GM19463 (cell line): ENCODE data around the gene CYTH3.

Experiments used
- ATAC-seq: cut with Tn5 transposase; IDR thresholded peaks from one replicate; pipeline ENCODE4 v1.9.1; 2021; ENCODE audit warnings: mild to moderate bottlenecking, moderate library complexity; ENCODE audit not compliant: unreplicated experiment

The CYTH3 gene

GRCh38 chr7:6258440-6259182 lies 13.8 kb downstream of the CYTH3 start:
- no peak for ATAC-seq

- no peak for ATAC-seq
Measured at GRCh38 chr7:6257675-6258074, 14.7 kb downstream of the CYTH3 start.

GRCh38 chr7:6256677-6257535 lies 15.5 kb downstream of the CYTH3 start:
- peak; percentile 82 for ATAC-seq

GRCh38 chr7:6256109-6256483 lies 16.3 kb downstream of the CYTH3 start:
- ATAC-seq, result no peak

GRCh38 chr7:6254866-6255265 lies 17.6 kb downstream of the CYTH3 start:
- no peak for ATAC-seq

GRCh38 chr7:6252748-6253147 lies 19.7 kb downstream of the CYTH3 start:
- ATAC-seq, result no peak

DNA sequence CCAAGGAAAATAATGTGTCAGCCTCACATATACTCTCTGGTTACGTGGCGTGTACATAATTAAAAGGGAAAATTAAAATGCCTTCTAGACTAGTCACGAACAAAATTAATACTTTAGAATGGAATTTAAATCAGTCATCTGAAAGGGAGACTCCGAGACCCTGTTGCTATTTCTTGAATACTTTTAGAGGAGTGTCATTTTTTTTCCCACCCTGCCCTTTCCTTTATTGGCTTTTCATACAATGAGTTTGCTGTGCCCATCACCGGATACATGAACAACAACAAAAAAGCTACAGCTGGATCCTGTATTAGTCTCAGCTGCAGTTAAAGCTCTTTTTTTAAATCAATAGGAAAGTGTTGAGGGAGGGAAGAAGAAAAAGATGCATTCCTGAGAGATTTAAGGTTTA lies 20.1 kb downstream of the CYTH3 start:
- ATAC-seq, result no peak

GRCh38 chr7:6251653-6252052 lies 20.8 kb downstream of the CYTH3 start:
- ATAC-seq, result no peak

DNA sequence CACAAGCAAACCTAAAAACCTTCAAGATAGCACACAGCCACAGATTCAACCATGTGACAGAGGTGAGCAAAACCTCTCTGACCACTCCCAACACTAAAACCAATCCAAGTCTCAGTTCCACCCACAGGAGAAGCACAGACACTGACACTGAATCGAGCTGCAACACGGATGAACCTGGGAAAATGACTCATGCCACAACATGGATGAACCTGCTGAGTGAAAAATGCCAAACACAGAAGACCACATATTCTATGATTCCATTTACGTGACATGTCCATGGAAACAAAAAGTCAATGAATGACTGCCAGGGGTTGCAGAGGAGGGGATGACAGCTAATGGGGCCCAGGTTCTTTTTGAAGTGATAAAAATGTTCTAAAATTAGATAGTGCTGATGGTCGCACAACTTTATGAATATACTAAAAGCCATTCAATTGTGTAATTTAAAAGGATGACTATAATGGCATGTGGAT lies 22.0 kb downstream of the CYTH3 start:
- ATAC-seq, result peak; percentile 81

DNA sequence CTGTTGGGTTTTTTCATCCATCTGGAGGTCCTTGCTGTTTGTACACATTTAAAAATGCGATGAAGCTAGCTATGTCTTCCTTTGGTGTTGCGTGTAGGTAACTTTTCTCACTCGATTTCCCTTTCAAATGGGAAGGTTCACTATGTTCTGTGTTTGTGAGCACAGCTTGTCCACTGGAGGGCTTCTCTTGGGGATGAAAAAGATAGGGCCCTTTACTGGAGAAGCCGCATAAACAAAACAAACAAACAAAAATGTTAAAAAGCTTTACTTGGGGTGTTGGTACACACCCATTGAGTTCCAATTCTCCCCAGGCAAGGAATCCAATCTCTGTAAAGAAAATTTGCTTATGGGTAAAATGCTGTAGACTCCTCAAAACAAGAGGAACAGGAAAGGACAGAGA lies 23.4 kb downstream of the CYTH3 start:
- ATAC-seq, result no peak

DNA sequence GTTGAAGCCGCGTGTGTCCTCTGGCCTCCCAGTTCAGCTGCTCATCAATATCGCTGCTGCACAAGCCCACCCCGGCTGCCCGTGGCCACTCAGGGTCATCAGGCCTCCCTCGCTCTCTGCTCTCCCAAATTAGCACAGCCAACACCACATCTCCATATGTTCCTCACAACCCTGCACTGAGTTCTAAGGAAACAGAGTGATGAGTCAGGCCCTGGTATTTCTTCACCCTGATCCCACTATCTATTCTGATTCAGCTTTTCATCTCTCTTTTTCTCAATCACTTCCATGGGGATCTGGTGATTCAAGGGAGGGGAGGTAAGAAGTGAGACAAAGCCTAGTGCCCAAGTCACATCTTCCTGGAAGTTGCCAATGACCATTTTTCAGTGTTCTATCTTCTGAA lies 23.8 kb downstream of the CYTH3 start:
- ATAC-seq, result no peak

DNA sequence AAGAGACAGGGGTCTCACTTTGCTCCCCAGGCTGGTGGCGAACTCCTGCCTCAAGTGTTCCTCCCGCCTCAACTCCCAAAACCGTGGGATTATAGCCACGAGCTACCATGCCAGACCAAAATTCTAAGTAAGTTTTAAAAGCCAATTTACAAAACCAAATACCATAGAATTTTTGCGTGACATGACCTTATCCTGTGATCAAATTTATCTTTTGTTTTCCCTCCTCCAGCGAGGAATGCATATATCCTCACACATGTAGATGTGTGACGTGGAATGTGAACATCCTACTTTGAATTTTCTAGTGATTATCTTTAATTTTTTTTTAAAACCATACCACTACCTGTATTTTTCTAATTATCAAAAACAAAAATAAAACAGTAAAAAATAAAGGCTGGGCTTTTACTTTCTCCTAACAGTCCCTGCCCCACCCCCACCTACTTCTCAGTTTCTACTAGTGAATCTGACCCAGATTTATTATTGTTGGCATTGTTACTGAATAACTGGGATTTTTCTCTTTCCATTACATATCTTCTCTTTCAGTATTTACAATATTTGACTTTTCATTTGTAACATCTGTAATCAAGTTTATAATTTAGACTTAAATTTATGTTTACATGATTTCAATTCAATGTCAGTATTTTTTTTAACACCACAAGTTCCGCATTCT lies 26.0 kb downstream of the CYTH3 start:
- no peak for ATAC-seq

DNA sequence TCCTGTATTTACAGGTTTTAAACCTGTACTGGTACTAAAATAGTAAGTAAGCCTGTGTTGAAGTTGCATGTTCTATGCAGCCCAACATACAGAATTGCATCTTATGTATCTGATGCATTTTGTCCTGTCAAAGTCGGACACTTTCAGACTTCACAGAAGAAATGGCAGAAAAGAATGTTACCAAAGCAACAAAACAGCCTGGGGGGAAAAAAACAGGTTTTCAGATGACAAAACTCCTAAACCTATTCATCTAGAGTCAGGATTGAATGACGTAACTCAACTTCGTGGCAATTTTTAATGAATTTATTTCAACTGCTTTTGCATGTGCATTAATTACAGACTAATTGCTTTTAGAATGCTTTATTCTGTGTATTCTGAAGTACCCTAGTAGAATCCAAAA lies 28.4 kb downstream of the CYTH3 start:
- no peak for ATAC-seq

DNA sequence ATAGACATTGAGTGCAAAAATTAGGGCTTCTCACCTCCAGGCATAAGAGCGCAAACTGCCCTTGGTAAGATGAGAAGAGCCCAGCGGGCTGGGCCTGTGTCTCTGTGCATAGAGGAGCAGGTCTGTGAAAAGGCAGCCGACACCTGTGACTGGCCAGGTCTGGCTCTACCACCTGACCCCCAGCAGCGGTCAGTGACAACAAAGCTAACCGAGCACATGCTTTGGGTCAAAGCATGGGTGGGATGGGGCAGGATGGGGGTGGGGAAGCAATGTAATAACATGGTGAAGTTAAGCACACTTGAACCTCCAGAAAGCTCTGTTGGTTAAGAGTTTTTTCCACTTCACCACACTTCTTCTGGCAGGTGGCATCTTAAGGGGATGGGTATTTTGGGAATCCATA lies 29.3 kb downstream of the CYTH3 start:
- no peak for ATAC-seq

DNA sequence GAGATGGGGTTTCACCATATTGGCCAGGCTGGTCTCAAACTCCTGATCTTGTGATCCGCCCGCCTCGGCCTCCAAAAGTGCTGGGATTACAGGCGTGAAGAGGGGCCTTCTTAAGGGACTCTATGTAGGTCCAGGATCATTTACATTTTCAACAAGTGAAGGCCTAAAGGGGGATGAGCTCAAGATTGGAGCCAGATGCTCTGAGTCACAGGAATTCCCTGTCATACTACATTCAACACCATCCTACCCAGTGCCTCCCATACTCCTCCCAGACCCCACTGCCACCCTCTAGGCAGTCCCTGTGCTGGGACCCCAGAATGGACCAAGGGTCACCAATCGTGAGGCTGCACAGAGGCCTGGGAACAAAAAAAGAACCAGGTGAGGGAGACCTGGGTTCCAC lies 29.9 kb downstream of the CYTH3 start:
- ATAC-seq, result no peak

DNA sequence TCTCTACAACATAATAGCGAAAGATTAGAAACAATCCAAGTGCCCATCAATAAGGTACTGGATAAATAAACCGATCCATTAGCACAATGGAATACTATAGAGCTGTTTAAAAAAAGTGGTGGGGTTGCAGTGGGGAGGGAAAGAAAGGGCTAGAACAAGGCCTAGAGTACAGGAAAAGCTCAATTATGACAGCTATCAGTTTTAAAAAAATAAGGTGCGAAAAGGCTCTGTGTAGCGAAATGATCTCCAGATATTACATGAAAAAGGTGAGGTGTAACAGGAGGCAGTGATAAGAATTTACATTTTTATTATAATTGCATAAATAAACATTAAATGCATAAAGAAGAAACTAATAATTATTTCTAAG lies 30.8 kb downstream of the CYTH3 start:
- no peak for ATAC-seq

DNA sequence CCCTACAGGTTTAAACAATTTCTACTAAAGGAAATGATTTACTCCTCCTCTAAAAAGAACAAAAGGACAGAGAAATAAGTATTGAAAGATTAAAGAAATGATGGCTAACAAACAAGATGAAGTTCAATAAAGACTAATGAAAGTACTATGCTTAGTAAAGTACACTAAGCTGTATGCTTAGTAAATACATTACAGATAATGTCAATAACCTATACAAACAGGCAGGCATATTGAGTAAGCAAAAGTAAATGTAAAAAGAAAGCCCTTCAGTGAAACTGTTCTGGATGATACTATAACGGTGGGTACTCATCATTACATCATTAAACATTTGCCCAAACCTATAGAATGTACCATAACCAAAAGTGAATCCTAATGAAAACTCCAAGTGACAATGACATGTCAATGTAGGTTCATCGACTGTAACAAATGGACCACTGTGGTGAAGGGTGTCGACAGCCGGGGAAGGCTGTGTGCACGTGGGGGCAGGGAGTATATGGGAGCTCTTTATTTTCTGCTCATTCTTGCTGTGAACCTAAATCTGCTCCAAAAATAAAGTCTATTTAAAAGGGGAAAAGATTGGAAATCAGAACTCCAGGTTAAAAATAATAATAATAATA lies 34.0 kb downstream of the CYTH3 start:
- no peak for ATAC-seq

GRCh38 chr7:6237730-6238129 lies 34.7 kb downstream of the CYTH3 start:
- ATAC-seq, result no peak

DNA sequence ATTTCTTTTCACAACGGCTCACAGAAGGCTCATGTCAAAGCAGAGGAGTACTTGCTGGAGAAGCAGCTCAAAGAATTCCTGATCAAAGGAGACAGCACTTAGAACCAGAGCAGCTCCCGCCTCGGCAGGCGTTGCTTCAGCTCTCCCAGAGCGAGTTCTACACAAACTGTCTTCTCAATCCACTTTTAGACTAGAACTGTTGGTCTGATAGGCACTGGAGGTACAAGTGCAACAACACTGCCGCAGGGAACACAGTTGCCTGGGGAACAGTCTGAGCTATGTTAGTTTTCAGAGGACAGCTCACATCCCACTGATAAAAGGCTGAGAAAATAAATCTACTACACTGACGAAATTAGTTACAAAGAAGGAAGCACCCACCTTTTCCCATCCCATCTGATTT lies 35.4 kb downstream of the CYTH3 start:
- no peak for ATAC-seq

DNA sequence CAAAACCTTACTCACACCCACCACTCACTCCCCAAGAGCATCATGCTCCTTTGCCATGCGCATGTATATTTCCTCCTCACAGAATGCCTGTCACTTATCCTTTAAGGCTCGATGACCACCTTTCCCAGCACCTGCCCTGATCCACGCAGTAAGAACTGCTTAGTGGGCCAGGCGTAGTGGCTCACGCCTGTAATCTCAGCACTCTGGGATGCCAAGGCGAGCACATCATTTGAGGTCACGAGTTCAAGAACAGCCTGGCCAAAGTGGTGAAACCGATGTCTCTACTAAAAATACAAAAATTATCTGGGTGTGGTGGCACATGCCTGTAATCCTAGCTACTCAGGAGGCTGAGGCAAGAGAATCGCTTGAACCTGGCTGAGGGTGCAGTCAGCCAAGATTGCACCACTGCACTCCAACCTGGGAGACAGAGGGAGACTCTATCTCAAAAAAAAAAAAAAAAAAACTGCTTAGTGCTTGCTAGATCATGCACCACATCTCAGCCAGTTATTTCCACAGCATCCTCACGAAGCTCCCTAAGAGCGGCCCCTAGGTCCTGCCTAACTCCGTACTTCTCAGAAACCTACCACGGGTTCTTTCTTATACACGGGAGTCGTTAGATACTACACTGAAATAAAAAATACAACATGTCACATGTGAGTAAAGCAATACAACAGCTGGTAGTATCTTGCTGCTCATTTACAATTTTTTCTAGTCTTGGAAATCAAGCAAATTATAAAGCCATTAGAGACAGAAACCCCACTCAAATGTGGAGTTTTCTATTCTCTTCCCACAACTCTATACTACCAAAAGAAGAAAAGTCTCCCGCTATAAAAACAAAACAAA lies 37.2 kb downstream of the CYTH3 start:
- ATAC-seq, result no peak
